ENCODE results near the gene LYRM7.
"Not testable (repeated sequence)": the region's sequence is repeated elsewhere in the genome, so short reads cannot be mapped to it uniquely, and the experiment has no call there.

The LYRM7 gene

GRCh38 chr5:131171276-131171810, 599 bp downstream of the LYRM7 start:
- DNase-seq (ENCODE audit: insufficient read length, low spot score) (no peak), FAIRE-seq (no peak)

GRCh38 chr5:131180407-131180806, 9.7 kb downstream of the LYRM7 start:
- FAIRE-seq (no peak), DNase-seq (ENCODE audit: insufficient read length, low spot score) (no peak)

- DNase-seq (ENCODE audit: insufficient read length, low spot score), result no peak
- no peak for FAIRE-seq
Measured at GRCh38 chr5:131182839-131183238, 12.1 kb downstream of the LYRM7 start.

- no peak for FAIRE-seq
- no peak for DNase-seq (ENCODE audit: insufficient read length, low spot score)
Measured at GRCh38 chr5:131185523-131186104, 14.9 kb downstream of the LYRM7 start.

GRCh38 chr5:131186561-131187256, 16.0 kb downstream of the LYRM7 start:
- FAIRE-seq (no peak), DNase-seq (ENCODE audit: insufficient read length, low spot score) (no peak)

GRCh38 chr5:131193106-131193505, 22.4 kb downstream of the LYRM7 start:
- DNase-seq (ENCODE audit: insufficient read length, low spot score), result no peak
- FAIRE-seq, result no peak

GRCh38 chr5:131193897-131194296, 23.2 kb downstream of the LYRM7 start:
- not testable (repeated sequence) for DNase-seq (ENCODE audit: insufficient read length, low spot score); FAIRE-seq

- DNase-seq (ENCODE audit: insufficient read length, low spot score) (no peak), FAIRE-seq (no peak)
Measured at GRCh38 chr5:131194725-131195124, 24.0 kb downstream of the LYRM7 start.

- FAIRE-seq (no peak), DNase-seq (ENCODE audit: insufficient read length, low spot score) (no peak)
Measured at GRCh38 chr5:131195696-131196095, 25.0 kb downstream of the LYRM7 start.

- DNase-seq (ENCODE audit: insufficient read length, low spot score) (no peak), FAIRE-seq (no peak)
Measured at GRCh38 chr5:131196331-131196730, 25.6 kb downstream of the LYRM7 start.

GRCh38 chr5:131198625-131199024, 27.9 kb downstream of the LYRM7 start:
- FAIRE-seq (no peak), DNase-seq (ENCODE audit: insufficient read length, low spot score) (no peak)

GRCh38 chr5:131200560-131200959, 29.8 kb downstream of the LYRM7 start:
- FAIRE-seq (no peak), DNase-seq (ENCODE audit: insufficient read length, low spot score) (no peak)

GRCh38 chr5:131204964-131205363, 34.2 kb downstream of the LYRM7 start:
- DNase-seq (ENCODE audit: insufficient read length, low spot score) (no peak), FAIRE-seq (no peak)

- no peak for FAIRE-seq
- no peak for DNase-seq (ENCODE audit: insufficient read length, low spot score)
Measured at GRCh38 chr5:131206061-131206460, 35.3 kb downstream of the LYRM7 start.

- no peak for FAIRE-seq
- no peak for DNase-seq (ENCODE audit: insufficient read length, low spot score)
Measured at GRCh38 chr5:131206772-131207171, 36.0 kb downstream of the LYRM7 start.

GRCh38 chr5:131209175-131209505, 38.4 kb downstream of the LYRM7 start:
- no peak for FAIRE-seq
- DNase-seq (ENCODE audit: insufficient read length, low spot score), result no peak

GRCh38 chr5:131209506-131210150, 38.9 kb downstream of the LYRM7 start:
- FAIRE-seq, result no peak
- DNase-seq (ENCODE audit: insufficient read length, low spot score), result no peak

- DNase-seq (ENCODE audit: insufficient read length, low spot score) (no peak), FAIRE-seq (no peak)
Measured at GRCh38 chr5:131210151-131210510, 39.4 kb downstream of the LYRM7 start.

- FAIRE-seq, result no peak
- DNase-seq (ENCODE audit: insufficient read length, low spot score), result no peak
Measured at GRCh38 chr5:131211669-131212068, 40.9 kb downstream of the LYRM7 start.

GRCh38 chr5:131212471-131213021, 41.8 kb downstream of the LYRM7 start:
- no peak for DNase-seq (ENCODE audit: insufficient read length, low spot score)
- FAIRE-seq, result no peak

GRCh38 chr5:131214609-131215227, 44.0 kb downstream of the LYRM7 start:
- FAIRE-seq (no peak), DNase-seq (ENCODE audit: insufficient read length, low spot score) (no peak)
